Central memory CD8-positive, alpha-beta T cell (primary cell): ENCODE results near the gene OR6C2.

Experiments used
- ATAC-seq: fragments of 150-1000 bp; cut with Tn5 transposase; replicated peaks from 2 replicates; pipeline ENCODE4 v1.10.0; 2022; ENCODE audit warnings: mild to moderate bottlenecking, moderate FRiP score, moderate number of reproducible peaks; ENCODE audit not compliant: poor library complexity, severe bottlenecking; ENCODE audit errors: extremely low read depth
- DNase-seq, 2 donors: peaks; one replicate each; pipeline ENCODE4 v3.0.0; 2021; ENCODE audit warnings: low spot score in 2 of 2
- H3K27ac Mint-ChIP-seq: one replicate; pipeline ENCODE4 v1.8.0; 2022; ENCODE audit warnings: low read depth, mild to moderate bottlenecking, moderate library complexity, mixed read lengths
- H3K27me3 Mint-ChIP-seq: one replicate; pipeline ENCODE4 v1.8.0; 2022; ENCODE audit warnings: mixed read lengths
- H3K36me3 Mint-ChIP-seq: one replicate; pipeline ENCODE4 v1.8.0; 2022; ENCODE audit warnings: mild to moderate bottlenecking, moderate library complexity, mixed read lengths; ENCODE audit not compliant: insufficient read depth
- H3K4me1 Mint-ChIP-seq: one replicate; pipeline ENCODE4 v1.8.0; 2022; ENCODE audit warnings: mixed read lengths
- H3K4me3 Mint-ChIP-seq: one replicate; pipeline ENCODE4 v1.8.0; 2022; ENCODE audit warnings: mild to moderate bottlenecking, moderate library complexity, mixed read lengths
- H3K9me3 Mint-ChIP-seq: one replicate; pipeline ENCODE4 v1.8.0; 2022; ENCODE audit warnings: mixed read lengths

Gene OR6C2

GRCh38 chr12:55495490-55495889, 51.6 kb downstream of the OR6C2 start:
- no peak overlapping the region for H3K27ac Mint-ChIP-seq
- no peaks in the 10 kb centered on the region for H3K9me3 Mint-ChIP-seq
- no peaks in the 10 kb centered on the region for H3K36me3 Mint-ChIP-seq
- no peak overlapping the region for H3K4me3 Mint-ChIP-seq
- ATAC-seq (no peak), DNase-seq (no peak)
- H3K27me3 Mint-ChIP-seq: peaks cover 36% of the 10 kb centered on the region
- H3K4me1 Mint-ChIP-seq: no peaks in the 10 kb centered on the region

DNA sequence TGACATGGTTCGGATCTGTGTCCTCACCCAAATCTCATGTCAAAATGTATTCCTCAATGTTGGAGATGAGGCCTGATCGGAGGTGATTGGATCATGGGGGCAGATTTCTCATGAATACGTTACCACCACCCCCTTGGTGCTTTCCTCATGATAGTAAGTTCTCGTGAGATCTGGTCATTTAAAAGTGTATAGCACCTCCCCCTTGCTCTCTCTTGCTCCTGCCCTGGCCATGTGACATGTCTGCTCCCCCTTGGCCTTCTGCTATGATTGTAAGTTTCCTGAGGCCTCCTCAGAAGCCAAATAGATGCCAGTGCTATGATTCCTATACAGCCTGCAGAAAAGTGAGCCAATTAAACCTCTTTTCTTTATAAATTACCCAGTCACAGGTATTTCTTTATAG, 55.4 kb downstream of the OR6C2 start:
- no peaks in the 10 kb centered on the region for H3K36me3 Mint-ChIP-seq
- H3K9me3 Mint-ChIP-seq: no peaks in the 10 kb centered on the region
- no peaks in the 10 kb centered on the region for H3K4me1 Mint-ChIP-seq
- ATAC-seq (no peak), DNase-seq (no peak)
- H3K27ac Mint-ChIP-seq: no peak overlapping the region
- no peak overlapping the region for H3K4me3 Mint-ChIP-seq
- peaks cover 42% of the 10 kb centered on the region for H3K27me3 Mint-ChIP-seq

- Mint-ChIP-seq H3K27ac (no peak overlapping the region), H3K27me3 (peaks cover 42% of the 10 kb centered on the region), H3K36me3 (no peaks in the 10 kb centered on the region), H3K4me3 (no peak overlapping the region), H3K9me3 (no peaks in the 10 kb centered on the region), H3K4me1 (no peaks in the 10 kb centered on the region)
- DNase-seq: no peak
- ATAC-seq: no peak
Observed at GRCh38 chr12:55499810-55500252, 56.0 kb downstream of the OR6C2 start.

GRCh38 chr12:55501601-55502000, 57.7 kb downstream of the OR6C2 start:
- Mint-ChIP-seq H3K27ac (no peak overlapping the region), H3K4me3 (no peak overlapping the region), H3K9me3 (no peaks in the 10 kb centered on the region), H3K36me3 (no peaks in the 10 kb centered on the region), H3K27me3 (peaks cover 45% of the 10 kb centered on the region), H3K4me1 (no peaks in the 10 kb centered on the region)
- DNase-seq (no peak), ATAC-seq (no peak)
